ENCODE measurements around the gene HIRA. TPM values are rescaled to one million over a fixed set of nuclear protein-coding genes. Genes with fewer than 3 reads are reported as not detected.

Gene HIRA
- total and polyA plus RNA-seq, 9 of the 15 experiments (the other 6 are each of a cell fraction or from before 2014, with no cell fraction given) = 0.96 to 132 (median 58.4) TPM

DNA sequence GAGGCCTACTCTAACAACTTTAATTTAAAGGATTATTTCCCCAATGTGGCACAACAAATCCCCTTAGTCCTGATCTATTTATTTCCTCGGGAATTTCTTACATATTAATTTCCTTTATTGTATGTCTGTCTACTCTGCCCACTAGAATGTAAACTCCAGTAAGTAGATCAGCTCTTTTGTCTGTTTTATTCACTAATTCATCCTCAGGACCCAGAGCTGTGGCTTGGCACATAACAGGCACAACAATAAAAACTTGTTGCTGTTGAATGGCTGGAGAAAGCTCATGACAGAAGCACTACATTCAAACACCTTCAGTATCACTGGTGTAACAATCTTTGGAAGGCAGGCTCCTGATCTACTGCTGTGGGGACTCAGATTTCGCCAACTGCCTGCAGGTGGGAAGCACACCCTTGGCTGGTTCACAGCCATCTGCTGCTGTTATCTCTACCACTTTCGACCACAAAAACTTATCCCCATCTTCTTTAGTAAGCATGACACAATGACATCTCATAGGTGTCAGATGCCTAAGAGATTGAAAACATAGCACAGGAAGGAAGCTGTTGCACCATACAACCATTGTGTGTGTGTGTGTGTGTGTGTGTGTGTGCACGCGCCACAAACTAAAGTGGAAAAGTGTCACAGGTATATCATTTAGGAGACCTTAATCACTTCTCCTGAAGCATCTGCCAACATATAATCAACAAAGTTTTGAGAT lies 11.9 kb downstream of the HIRA start (continued):
- TF ChIP-seq TRIM24 (IDR thresholded peaks at IDR 0.05) (no peak), KLF1 (tag; IDR thresholded peaks at IDR 0.05) (peak; percentile 42; the same call in 1 of the 2 replicates), LARP7 (IDR thresholded peaks at IDR 0.05) (no peak), SMC3 (conservative IDR thresholded peaks at IDR 0.05; ENCODE audit: insufficient read depth, low read depth, low read length) (0 out of 2 replicates have a peak, but pooled peaks have one; percentile 31), SIN3A (IDR thresholded peaks at IDR 0.05; ENCODE audit: borderline replicate concordance in 2 of 2, control insufficient read depth in 1 of 2, low read depth in 2 of 2, low read length in 2 of 2) (no peak), RBM34 (IDR thresholded peaks at IDR 0.05; ENCODE audit: borderline replicate concordance, insufficient read depth, low read length) (no peak), U2AF2 (optimal IDR thresholded peaks at IDR 0.05; ENCODE audit: low read depth, low read length) (no peak), COPS2 (conservative IDR thresholded peaks at IDR 0.05) (no peak), TAF15 (IDR thresholded peaks at IDR 0.05; ENCODE audit: low read depth, low read length) (no peak), GTF2F1 (IDR thresholded peaks at IDR 0.05; ENCODE audit: low read depth, low read length) (no peak), RNF2 (IDR thresholded peaks at IDR 0.05) (peak; percentile 95), CREB1 (IDR thresholded peaks at IDR 0.05) (peak; percentile 84), CREB1 (CRISPR knock-in tag; IDR thresholded peaks at IDR 0.05) (no peak), MYC (IDR thresholded peaks at IDR 0.05; ENCODE audit: low read depth, low read length) (peak; percentile 82; the same call in 1 of the 2 replicates), MYC (CRISPR knock-in tag; IDR thresholded peaks at IDR 0.05; ENCODE audit: borderline replicate concordance, low read depth) (no peak), ZC3H11A (IDR thresholded peaks at IDR 0.05; ENCODE audit: low read depth, low read length) (0 out of 2 replicates have a peak, but pooled peaks have one; percentile 61), XRCC4 (IDR thresholded peaks at IDR 0.05; ENCODE audit: extremely low read depth, insufficient read depth, insufficient read length) (no peak), TEAD1 (CRISPR knock-in tag; IDR thresholded peaks at IDR 0.05) (peak in 1 of 2 experiments; percentile 89; a peak in 2 of 4 replicates), CBX5 (IDR thresholded peaks at IDR 0.05; ENCODE audit: borderline replicate concordance, low read depth) (no peak), SAP30 (IDR thresholded peaks at IDR 0.05; ENCODE audit: borderline replicate concordance, insufficient read depth, low read depth, low read length, poor library complexity, severe bottlenecking) (no peak), FOXA3 (CRISPR knock-in tag; conservative IDR thresholded peaks at IDR 0.05 in 1 of 2, IDR thresholded peaks at IDR 0.05 in 1 of 2) (peak in 1 of 2 experiments; percentile 54; a peak in 2 of 4 replicates)
- TF ChIP-seq, protein P1, sequence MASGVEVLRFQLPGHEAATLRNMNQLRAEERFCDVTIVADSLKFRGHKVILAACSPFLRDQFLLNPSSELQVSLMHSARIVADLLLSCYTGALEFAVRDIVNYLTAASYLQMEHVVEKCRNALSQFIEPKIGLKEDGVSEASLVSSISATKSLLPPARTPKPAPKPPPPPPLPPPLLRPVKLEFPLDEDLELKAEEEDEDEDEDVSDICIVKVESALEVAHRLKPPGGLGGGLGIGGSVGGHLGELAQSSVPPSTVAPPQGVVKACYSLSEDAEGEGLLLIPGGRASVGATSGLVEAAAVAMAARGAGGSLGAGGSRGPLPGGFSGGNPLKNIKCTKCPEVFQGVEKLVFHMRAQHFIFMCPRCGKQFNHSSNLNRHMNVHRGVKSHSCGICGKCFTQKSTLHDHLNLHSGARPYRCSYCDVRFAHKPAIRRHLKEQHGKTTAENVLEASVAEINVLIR (CRISPR knock-in tag; IDR thresholded peaks at IDR 0.05) = peak; percentile 59; the same call in 1 of the 2 replicates
- TF ChIP-seq, protein P2, sequence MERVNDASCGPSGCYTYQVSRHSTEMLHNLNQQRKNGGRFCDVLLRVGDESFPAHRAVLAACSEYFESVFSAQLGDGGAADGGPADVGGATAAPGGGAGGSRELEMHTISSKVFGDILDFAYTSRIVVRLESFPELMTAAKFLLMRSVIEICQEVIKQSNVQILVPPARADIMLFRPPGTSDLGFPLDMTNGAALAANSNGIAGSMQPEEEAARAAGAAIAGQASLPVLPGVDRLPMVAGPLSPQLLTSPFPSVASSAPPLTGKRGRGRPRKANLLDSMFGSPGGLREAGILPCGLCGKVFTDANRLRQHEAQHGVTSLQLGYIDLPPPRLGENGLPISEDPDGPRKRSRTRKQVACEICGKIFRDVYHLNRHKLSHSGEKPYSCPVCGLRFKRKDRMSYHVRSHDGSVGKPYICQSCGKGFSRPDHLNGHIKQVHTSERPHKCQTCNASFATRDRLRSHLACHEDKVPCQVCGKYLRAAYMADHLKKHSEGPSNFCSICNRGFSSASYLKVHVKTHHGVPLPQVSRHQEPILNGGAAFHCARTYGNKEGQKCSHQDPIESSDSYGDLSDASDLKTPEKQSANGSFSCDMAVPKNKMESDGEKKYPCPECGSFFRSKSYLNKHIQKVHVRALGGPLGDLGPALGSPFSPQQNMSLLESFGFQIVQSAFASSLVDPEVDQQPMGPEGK (CRISPR knock-in tag; IDR thresholded peaks at IDR 0.05; ENCODE audit: borderline replicate concordance) = no peak
- TF ChIP-seq, protein P3, sequence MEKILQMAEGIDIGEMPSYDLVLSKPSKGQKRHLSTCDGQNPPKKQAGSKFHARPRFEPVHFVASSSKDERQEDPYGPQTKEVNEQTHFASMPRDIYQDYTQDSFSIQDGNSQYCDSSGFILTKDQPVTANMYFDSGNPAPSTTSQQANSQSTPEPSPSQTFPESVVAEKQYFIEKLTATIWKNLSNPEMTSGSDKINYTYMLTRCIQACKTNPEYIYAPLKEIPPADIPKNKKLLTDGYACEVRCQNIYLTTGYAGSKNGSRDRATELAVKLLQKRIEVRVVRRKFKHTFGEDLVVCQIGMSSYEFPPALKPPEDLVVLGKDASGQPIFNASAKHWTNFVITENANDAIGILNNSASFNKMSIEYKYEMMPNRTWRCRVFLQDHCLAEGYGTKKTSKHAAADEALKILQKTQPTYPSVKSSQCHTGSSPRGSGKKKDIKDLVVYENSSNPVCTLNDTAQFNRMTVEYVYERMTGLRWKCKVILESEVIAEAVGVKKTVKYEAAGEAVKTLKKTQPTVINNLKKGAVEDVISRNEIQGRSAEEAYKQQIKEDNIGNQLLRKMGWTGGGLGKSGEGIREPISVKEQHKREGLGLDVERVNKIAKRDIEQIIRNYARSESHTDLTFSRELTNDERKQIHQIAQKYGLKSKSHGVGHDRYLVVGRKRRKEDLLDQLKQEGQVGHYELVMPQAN (IDR thresholded peaks at IDR 0.05; ENCODE audit: borderline replicate concordance) = no peak
